Stimulated activated CD8-positive, alpha-beta memory T cell treated with anti-CD3 and anti-CD28 coated beads, Interleukin-15, amount 100 ng/mL, for 24 hours (primary cell): ENCODE measurements around the gene LHPP.

Experiments
- DNase-seq: peaks from one replicate; pipeline ENCODE4 v3.0.0-alpha.2; 2020; ENCODE audit warnings: low read depth

LHPP gene

GRCh38 chr10:124659380-124659779 is 197.8 kb downstream of the LHPP start:
- no peak for DNase-seq

- no peak for DNase-seq
Observed at GRCh38 chr10:124660404-124661125, 198.9 kb downstream of the LHPP start.

- DNase-seq, result no peak
Observed at GRCh38 chr10:124661660-124662180, 200.1 kb downstream of the LHPP start.

- DNase-seq, result no peak
Observed at GRCh38 chr10:124663228-124663627, 201.6 kb downstream of the LHPP start.
